ENCODE data around the gene EDDM3A. TPM values are rescaled to one million over a fixed set of nuclear protein-coding genes. Genes with fewer than 3 reads are reported as not detected.
"Not testable (repeated sequence)": the region's sequence is repeated elsewhere in the genome, so short reads cannot be mapped to it uniquely, and the experiment has no call there.

The EDDM3A gene, protein sequence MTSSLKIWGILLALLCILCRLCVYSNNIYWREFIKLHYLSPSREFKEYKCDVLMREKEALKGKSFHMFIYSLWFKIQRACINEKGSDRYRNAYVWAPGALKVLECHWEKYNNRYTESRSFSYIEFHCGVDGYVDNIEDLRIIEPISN
- total RNA-seq, result not detected in 2 replicates

DNA sequence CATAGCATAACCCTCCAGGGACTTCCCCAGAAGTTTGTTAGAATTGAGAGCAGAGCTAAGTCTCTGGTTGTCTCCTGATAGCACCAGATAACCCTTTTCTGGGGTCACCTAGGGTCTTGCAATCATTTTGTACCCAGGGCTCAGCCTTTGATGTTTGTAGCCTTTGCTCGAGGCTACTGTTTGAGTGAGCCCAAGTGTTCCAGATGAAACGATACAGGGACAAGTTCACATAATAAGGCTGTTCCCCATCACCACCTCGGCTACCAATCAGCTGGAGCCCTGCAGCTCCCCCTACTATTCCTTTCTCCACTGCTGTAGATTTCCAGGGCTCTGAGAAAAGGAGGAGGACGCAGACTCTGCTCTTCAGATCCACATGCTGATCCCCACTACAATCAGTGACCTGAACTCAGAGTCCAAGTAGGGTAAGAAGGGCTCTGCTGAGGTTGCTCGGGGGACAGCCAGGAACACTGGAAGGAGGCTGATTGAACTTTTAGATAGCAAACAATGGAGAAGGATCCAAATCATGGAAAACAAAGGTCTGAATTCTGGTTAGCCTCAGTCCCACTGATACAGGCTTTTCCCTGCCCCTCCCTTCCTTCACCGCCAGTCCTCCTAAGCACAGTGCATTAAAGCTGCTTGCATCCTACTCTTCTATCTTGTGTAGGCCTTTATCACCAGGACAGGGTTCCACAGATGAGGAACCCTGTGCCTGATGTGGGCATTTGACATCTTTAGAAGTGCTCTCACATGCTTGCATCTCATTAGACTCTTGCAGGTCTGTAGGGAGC, at the start of gene EDDM3A:
EDDM3A (plus strand) TSS at position 317 of the 788 bp plus-strand sequence. CDS start 1,694 bp downstream, outside the sequence.
- intact Hi-C loops (cut with micrococcal nuclease), result no loop called here

DNA sequence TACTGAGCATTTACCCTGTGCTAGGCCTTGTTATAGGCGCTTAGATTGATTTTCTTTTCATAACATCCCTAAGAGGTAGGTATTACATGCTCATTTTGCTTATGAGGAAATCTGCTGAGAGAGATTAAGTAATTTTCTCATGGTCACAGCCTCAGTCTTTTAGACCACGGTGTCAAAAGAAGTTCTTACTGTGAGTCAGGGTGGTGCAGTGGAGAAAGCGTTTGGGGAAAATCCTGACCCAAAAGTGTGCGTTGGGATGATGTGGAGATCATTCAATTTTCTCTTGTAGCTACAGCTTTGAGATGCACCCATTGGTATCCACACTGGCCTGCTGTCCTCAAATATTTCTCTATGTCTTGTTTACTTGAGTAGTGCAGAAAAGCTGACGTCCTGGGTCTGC, 48.9 kb upstream of the EDDM3A start:
- intact Hi-C loops (cut with micrococcal nuclease), result loop anchor here (1.0 kb wide), 3 partner anchors 159 to 275 kb away; no protein-coding TSS in a partner anchor

DNA sequence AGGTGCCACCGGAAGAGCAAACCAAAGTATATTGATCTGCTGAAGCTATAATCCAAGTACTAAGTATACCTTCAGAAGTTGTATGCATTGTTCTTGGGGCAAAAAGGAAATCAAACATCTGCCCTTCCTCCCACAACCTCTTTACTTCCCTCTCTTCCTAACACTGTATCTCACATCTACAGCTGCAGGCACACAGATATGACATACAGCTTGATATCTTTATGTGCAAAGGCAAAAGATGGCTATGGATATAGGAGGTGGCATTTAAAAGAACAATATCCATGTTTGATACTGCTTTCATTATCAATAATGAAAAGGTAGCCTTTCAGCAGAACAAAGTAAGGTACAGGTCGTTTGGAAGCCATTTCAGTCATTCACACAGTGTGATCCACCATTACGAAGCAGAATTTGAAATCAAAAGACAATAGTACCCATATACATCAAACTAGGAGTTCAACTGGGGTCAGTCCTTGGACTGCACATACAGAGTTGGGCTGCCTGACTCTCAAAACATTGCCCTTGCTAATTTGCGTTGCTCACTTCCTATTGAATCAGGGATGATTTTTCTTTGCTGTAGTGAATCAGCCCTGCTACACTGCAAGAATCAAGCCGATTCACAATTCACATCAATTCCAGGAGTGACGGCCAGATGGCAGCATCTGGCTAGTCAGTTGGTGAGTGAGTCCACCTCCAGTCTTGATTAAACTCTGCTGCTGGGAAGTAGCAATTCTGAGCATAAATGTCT, 48.2 kb upstream of the EDDM3A start:
- intact Hi-C loops (cut with micrococcal nuclease), result loop anchor here (1.0 kb wide), 3 partner anchors 158 to 274 kb away; no protein-coding TSS in a partner anchor

DNA sequence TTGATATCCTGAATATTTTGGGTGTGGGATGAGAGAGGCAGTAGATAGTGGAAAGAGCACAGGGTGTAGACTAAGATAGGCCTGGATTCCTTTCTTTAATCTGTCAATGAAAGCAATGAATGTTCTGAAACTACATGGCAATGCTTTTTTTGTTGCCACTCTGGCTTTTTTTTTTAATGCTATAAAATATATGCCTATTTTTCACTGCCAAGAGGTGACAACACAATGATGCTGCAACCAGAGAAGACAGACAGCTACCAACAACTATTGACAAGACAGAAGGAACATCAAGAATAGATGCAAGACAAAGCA, 47.7 kb upstream of the EDDM3A start:
- intact Hi-C loops (cut with micrococcal nuclease), result no loop called here

DNA sequence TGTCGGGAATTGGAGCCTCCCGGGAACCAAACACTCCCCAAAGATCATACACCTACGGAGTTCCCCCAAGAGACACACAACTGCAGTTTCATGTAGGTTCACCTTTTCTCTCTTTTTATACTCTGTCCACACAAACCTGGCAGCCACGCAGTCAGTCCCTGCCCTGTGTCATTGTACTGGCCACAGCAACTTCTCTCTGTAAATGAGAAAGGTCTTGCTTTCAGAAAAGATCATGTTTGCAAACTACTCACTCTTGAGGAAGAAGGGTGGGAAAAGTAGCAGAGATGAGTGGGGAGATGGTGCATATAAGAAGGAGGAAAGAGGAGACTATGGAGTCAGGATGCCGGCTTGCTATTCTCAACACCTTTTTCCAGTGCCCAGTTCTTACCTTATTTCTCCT, 46.8 kb upstream of the EDDM3A start:
- intact Hi-C loops (cut with micrococcal nuclease), result no loop called here

DNA sequence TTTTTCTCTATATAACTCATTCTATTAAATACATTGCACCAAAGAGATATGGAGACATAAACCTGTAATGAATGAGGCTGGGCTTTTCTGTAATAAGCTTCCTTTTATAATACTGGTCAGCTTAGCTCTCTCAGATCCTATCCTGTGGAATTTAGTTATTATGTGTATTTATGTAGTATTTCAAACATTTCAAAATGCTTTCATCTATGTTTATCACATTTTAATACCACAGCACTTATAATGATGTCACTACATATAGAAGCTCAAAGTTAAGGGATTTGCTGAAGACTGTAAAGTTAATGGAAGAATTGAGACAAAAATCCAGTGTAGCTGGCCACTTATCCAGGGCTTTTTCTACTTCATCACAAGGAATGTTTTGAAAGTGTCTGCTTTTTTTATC, 45.8 kb upstream of the EDDM3A start:
- intact Hi-C loops (cut with micrococcal nuclease), result no loop called here

DNA sequence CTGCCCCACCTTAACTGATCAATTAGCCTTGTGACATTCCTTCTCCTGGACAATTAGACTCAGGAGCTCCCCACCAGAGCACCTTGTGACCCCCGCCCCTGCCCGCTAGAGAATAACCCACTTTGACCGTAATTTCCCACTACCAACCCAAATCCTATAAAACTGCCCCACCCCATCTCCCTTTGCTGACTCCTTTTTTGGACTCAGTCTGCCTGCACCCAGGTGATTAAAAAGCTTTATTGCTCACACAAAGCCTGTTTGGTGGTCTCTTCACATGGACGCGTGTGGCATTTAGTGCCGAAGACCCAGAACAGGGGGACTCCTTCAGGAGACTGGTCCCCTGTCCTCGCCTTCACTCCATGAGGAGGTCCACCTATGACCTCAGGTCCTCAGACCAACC, 44.7 kb upstream of the EDDM3A start:
- intact Hi-C loops (cut with micrococcal nuclease), result not testable (repeated sequence)

DNA sequence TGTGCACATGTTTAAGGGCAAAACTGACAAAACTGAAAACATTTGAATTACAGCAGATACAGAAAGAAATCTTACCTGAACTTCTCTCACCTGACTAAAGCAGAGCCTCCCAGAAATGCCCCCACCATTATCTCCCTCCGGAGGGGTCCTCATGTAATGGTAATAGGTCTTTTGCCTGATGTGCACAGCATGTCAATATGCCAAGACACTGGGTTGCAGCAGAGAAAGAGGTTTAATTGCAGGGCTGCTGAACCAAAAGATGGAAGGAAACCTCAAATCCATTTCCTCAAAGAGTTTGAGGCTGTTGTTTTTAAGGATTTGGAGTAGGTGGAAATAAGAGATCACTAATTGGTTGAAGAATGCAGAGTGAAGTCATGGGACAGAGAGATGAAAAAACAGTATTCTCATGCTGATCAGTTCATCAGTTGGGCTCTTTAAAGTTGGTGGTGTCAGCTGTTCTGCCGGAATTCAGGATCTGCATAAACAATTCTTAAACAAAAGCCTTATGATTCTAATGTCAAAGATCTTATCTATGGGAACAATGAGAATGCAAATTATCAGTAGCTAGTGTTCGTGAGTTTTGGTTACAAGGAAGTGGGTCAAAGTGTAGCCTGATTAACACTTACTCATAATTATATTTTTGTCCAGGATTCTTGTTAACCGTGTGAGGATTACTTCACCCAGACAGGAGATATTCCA, 38.9 kb upstream of the EDDM3A start:
- intact Hi-C loops (cut with micrococcal nuclease), result no loop called here

DNA sequence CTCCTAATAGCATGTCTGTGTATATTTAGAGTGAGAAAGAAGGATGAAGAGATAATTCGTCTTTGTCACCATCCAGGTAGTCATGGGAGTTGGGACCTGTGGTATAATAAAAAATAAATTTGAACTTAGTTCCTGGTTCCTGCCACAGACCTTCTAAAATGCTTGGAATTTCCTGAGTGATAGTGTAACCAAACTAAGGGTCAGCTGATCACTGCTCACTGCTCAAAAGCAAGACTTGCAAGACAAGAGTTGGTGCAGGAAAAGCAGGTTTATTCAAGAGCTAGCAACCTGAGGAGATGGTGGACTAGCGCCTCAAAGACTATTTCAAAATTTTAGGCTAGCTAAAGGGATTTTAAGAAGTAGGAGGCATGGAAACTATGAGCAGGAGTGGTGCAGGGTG, 38.1 kb upstream of the EDDM3A start:
- intact Hi-C loops (cut with micrococcal nuclease), result no loop called here

DNA sequence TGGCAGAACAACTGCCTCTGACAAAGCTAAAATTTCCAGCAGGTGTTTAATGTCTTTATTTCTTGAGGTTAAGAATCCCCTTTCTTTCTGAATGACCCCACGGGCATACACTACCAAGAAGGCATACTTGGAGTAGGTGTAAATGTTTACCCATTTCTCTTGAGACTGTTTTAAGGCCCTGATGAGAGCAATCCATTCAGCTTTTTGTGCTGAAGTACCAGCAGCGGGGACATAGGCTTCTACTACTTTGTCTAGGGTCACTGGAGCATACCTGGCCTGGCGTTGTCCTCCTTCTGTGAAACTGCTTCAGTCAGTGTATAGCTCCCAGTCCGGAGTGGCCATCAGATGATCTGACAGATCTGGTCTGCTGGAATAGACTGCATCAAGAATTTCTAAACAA, 34.4 kb upstream of the EDDM3A start:
- intact Hi-C loops (cut with micrococcal nuclease), result no loop called here

DNA sequence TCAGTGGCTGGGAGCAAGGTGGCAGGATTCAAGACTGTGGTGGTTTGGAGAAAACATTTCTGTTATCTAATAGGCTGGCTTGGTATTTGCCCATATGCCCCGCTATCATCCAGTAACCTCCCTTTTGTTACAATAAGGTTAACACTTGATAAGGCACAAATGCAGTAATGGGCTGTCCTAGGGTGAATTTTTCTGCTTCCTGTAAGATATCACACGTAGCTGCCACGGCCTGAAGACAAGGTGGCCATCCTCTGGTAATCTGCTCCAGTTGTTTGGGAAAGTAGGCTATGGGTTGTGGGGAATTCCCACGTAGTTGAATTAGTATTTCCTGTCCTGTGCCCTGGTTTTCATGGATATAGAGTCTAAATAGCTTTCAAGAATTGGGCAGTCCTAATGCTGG, 34.0 kb upstream of the EDDM3A start:
- intact Hi-C loops (cut with micrococcal nuclease), result no loop called here

DNA sequence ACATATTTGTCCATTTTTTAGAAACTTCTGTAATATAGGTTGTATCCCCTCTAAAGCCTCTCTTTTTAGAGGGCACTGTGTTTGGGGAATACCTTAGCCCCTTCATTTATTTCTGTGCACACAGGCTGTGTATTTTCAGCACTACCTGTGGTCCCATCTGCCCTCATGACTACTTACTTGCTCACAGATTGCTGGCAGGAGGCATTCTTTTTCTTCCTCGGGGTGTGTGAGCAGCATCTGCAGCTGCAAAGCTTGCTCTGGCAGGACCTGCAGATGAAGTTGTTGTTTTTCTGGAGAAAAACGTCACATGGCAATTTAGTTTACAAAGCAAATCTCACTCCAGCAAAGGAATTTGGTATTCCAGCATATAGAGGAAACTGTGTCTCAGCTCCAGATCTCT, 32.8 kb upstream of the EDDM3A start:
- intact Hi-C loops (cut with micrococcal nuclease), result no loop called here

DNA sequence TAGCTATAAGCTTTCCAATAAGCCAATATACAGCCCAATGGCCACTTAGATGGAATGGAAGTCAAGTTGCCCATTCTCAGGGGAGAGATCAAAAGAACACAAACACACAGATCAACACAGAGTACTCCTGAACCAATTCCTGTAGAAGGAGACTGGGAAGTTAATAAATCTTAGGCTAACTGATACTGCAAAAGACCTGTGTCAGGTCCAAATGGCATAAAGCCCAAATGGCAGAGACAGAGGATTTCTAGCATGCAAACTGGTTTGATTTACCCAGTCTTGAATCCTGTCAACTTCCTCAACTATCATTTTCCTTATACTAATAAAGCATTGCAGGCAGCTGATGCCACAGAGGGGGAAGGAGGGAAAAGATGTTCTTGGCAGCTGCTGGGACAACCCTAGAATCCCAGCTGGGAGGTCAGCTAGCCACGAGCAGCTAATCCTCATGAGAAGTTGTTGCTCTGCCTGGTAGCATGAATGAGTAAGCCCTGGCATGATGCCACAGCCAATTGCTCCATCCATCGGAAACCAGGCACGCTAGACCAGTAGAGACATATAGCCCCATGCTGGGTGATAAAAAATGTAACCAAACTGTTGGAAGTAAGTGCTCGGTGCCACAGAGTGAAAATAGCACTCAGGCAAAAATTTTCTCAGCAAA, 31.0 kb upstream of the EDDM3A start:
- intact Hi-C loops (cut with micrococcal nuclease), result no loop called here

DNA sequence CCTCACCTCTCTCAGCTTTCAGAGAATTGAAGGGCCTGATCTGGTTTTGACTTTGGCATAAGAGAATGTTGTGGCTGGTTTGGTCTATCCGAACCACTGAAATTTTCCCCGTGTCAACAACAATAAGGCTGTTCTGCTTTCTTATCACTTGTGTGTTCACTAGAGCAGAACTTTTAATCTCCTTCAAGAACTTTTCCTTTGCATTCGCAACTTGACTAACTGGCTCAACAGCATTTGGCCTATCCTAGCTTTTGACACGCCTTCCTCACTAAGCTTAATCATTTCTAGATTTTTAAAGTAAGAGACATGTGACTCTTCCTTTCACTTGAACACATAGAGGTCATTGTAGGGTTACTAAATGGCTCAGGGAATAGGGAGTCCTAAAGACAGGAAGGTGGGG, 25.9 kb upstream of the EDDM3A start:
- intact Hi-C loops (cut with micrococcal nuclease), result no loop called here

DNA sequence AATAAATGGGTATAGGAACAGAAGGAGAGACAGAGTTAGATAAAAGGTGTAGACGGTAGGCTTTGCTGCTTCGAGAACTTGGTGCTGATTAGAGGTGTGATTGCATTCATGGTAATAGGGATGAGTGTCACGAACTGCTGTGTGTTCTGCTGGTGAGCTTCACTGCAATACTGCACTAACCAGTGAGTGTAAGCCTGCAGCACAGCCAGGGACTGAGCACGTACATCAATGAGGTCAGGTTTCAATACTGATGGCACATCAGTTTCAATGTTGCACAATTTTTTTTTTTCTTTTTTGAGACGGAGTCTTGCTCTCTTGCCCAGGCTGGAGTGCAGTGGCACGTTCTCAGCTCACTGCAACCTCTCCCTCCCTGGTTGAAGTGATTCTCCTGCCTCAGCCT, 24.9 kb upstream of the EDDM3A start:
- intact Hi-C loops (cut with micrococcal nuclease), result no loop called here

DNA sequence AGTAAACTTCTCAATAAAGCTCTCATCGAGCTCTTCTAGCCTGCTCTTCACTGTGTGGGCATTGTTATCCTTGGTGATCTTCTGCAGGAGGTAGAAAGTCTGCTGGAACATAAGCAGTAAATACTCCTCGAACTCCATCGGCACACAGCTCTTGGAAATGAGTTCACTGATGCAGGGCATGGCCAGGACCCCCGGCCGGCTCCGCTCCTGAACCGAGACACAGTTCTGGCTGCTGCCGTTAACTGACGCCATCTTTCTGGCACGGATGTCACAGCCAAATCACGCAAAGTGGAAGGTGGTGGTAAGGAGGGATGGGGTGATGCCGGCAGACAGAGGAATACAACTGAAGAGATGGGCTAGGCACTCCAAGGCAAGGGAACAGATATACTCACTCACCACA, 23.7 kb upstream of the EDDM3A start:
- intact Hi-C loops (cut with micrococcal nuclease), result no loop called here

DNA sequence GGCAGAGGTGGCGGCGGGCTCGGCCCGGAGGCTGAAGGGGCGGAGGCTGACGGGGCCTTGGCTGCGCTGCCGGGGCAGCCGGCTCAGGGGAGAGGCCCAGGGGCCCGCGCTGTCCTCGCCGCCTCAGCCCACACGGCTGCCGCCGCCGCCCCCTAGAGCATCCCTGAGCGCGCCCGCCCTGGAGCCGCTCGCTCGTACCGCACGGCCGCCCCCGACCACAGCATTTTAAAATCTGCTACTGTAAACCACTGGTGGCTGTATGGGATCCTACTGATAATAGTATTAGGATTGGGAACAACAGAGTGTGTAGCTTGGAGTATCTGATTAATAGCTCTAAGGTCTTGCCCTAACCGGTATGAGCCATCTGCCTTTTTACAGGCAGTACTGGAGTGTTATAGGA, 22.2 kb upstream of the EDDM3A start:
- intact Hi-C loops (cut with micrococcal nuclease), result no loop called here

DNA sequence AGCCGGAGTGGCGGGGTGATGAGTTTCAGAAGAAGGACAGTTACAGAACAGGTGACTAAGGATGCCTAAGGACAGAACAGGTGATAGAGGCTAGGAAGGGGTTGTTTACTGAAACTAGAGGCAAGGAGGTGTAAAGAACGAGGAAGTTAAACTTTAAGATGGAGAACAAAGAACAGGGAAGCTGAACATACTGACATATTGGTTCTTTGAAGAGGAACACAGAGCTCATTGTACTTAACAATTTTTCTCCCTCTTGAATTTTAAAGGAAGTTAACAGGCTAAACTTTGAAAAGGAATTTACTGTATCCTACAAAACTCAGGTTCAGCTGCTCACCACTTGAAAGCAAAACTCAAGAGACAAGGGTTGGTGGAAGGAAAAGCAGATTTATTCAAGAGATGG, 19.6 kb upstream of the EDDM3A start:
- intact Hi-C loops (cut with micrococcal nuclease), result not testable (repeated sequence)

DNA sequence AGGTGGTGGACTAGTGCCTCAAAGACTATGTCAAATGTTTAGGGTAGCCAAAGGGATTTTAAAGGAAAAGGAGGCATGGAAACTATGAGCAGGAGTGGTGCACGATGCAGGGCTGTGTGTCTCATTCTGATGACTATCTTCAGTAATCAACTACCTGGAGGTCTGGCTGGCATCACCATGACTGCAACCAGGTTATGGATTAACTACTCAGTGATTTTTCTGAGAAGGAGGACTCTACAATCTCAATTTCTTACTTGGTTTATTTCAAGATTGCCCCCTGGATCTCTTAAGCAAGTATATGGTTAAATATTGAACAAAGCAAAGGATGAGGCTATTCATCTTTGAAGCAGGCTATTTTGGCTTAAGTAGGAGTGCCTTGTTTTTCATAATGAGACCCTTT, 19.2 kb upstream of the EDDM3A start:
- intact Hi-C loops (cut with micrococcal nuclease), result no loop called here

DNA sequence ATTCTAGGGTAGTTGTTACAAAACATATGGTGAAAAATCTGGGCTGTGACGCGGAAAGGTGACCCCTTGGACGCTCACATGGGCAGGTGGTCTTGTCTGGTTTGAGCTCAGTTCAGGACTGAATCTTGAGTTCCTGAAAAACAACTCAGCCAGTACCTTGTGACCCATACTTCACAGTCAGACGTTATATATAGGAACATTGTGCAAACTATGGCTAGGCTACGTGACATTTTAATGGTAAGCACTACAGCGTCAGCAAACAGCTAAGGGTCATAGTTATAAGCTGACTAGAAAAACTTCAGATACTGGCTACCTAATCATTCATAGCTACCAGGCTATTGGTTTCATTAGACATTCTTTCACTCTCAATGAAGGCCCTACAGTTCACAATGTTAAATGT, 14.8 kb upstream of the EDDM3A start:
- intact Hi-C loops (cut with micrococcal nuclease), result no loop called here

DNA sequence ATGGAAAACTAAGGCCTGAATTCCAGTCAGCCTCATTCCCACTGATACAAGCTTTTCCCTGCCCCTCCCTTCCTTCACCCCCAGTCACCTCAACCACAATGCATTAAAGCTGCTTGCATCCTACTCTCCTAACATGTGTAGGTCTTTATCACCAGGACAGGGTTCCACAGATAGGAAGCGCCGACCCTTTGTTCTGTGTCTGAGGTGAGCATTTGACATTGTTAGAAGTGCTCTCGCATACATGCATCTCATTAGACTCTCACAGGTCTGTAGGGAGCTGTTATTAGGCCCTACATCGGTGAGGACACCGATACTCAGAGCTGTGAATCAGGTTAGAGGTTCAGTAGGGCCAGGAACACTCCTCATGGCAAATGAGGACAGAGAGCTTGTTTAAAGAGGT, 13.2 kb upstream of the EDDM3A start:
- intact Hi-C loops (cut with micrococcal nuclease), result no loop called here
